HG02938 (cell line): ENCODE results near the gene CYP4F8.
"Not testable (repeated sequence)": the region's sequence is repeated elsewhere in the genome, so short reads cannot be mapped to it uniquely, and the experiment has no call there.

Source experiments
- ATAC-seq: cut with Tn5 transposase; IDR thresholded peaks from one replicate; pipeline ENCODE4 v1.9.1; 2021; ENCODE audit warnings: mild to moderate bottlenecking, moderate library complexity; ENCODE audit not compliant: unreplicated experiment

Gene CYP4F8

GRCh38 chr19:15642807-15643206, 27.8 kb downstream of the CYP4F8 start:
- no peak for ATAC-seq

- ATAC-seq = no peak
Measured at GRCh38 chr19:15643387-15643786, 28.4 kb downstream of the CYP4F8 start.

- no peak for ATAC-seq
Measured at GRCh38 chr19:15644066-15644741, 29.2 kb downstream of the CYP4F8 start.

GRCh38 chr19:15644816-15645215, 29.8 kb downstream of the CYP4F8 start:
- ATAC-seq = no peak

GRCh38 chr19:15649526-15649925, 34.5 kb downstream of the CYP4F8 start:
- ATAC-seq = no peak

- not testable (repeated sequence) for ATAC-seq
Measured at GRCh38 chr19:15650123-15650522, 35.1 kb downstream of the CYP4F8 start.

- ATAC-seq = no peak
Measured at GRCh38 chr19:15651791-15652190, 36.8 kb downstream of the CYP4F8 start.

- no peak for ATAC-seq
Measured at GRCh38 chr19:15652559-15653278, 37.7 kb downstream of the CYP4F8 start.

GRCh38 chr19:15656467-15656866, 41.4 kb downstream of the CYP4F8 start:
- ATAC-seq = no peak

GRCh38 chr19:15663247-15663646, 48.2 kb downstream of the CYP4F8 start:
- ATAC-seq = no peak

- no peak for ATAC-seq
Measured at GRCh38 chr19:15666186-15666585, 51.2 kb downstream of the CYP4F8 start.

GRCh38 chr19:15666883-15667282, 51.9 kb downstream of the CYP4F8 start:
- no peak for ATAC-seq

GRCh38 chr19:15669440-15669839, 54.4 kb downstream of the CYP4F8 start:
- no peak for ATAC-seq

- no peak for ATAC-seq
Measured at GRCh38 chr19:15669891-15670290, 54.9 kb downstream of the CYP4F8 start.

- ATAC-seq = no peak
Measured at GRCh38 chr19:15671237-15671821, 56.3 kb downstream of the CYP4F8 start.

- ATAC-seq = no peak
Measured at GRCh38 chr19:15671891-15672579, 57.0 kb downstream of the CYP4F8 start.

GRCh38 chr19:15672580-15673175, 57.7 kb downstream of the CYP4F8 start, which contains the start of gene CYP4F12:
CYP4F12 (plus strand) TSS chr19:15673087; CDS start chr19:15673530, 443 bp downstream.
- ATAC-seq = no peak

GRCh38 chr19:15673176-15673654, 58.2 kb downstream of the CYP4F8 start:
- ATAC-seq = no peak

- ATAC-seq = no peak
Measured at GRCh38 chr19:15675560-15675959, 60.5 kb downstream of the CYP4F8 start.

GRCh38 chr19:15679089-15679488, 64.1 kb downstream of the CYP4F8 start:
- no peak for ATAC-seq

GRCh38 chr19:15679865-15680264, 64.8 kb downstream of the CYP4F8 start:
- ATAC-seq = not testable (repeated sequence)
